Dedifferentiated amniotic fluid mesenchymal stem cell (primary cell): ENCODE results near the gene ARAP2.

Experiments
- DNase-seq: peaks from one replicate; pipeline ENCODE4 v3.0.0-alpha.2; 2016; ENCODE audit errors: extremely low spot score

The ARAP2 gene

GRCh38 chr4:36042122-36042970 is 202.0 kb downstream of the ARAP2 start:
- DNase-seq: no peak

GRCh38 chr4:36041340-36041739 is 203.0 kb downstream of the ARAP2 start:
- DNase-seq: no peak

- DNase-seq: no peak
These were observed 205.3 kb downstream of the ARAP2 start for GRCh38 chr4:36039026-36039425.

GRCh38 chr4:36038491-36038890 is 205.8 kb downstream of the ARAP2 start:
- no peak for DNase-seq

GRCh38 chr4:36037127-36037526 is 207.2 kb downstream of the ARAP2 start:
- DNase-seq: no peak

GRCh38 chr4:36029951-36030350 is 214.4 kb downstream of the ARAP2 start:
- DNase-seq: no peak

- no peak for DNase-seq
These were observed 217.1 kb downstream of the ARAP2 start for GRCh38 chr4:36027203-36027602.

GRCh38 chr4:36026348-36026880 is 217.9 kb downstream of the ARAP2 start:
- DNase-seq: no peak

GRCh38 chr4:36024901-36025660 is 219.2 kb downstream of the ARAP2 start:
- DNase-seq: no peak

GRCh38 chr4:36020351-36020750 is 224.0 kb downstream of the ARAP2 start:
- DNase-seq: no peak
